ENCODE results near the gene SMIM5. TPM values are rescaled to one million over a fixed set of nuclear protein-coding genes. Genes with fewer than 3 reads are reported as not detected.

The SMIM5 gene
- polyA plus RNA-seq, 2 donors: 33.9 to 37.3 TPM

GRCh38 chr17:75670868-75671267 is 37.6 kb downstream of the SMIM5 start:
- Histone ChIP-seq H3K36me3 (ENCODE audit: control insufficient read depth in 2 of 2, insufficient read depth in 2 of 2, low read length in 1 of 2) (peaks cover 5 to 7% of the 10 kb centered on the region in 2 donors), H3K27me3 (ENCODE audit: control insufficient read depth in 1 of 2, insufficient read depth in 2 of 2, low read length in 2 of 2) (no peaks in the 10 kb centered on the region), H3K4me1 (ENCODE audit: control insufficient read depth in 2 of 2, insufficient read depth in 2 of 2, low read length in 1 of 2) (peaks cover 0 to 5% of the 10 kb centered on the region in 2 donors), H3K27ac (ENCODE audit: low read depth in 2 of 2, low read length in 1 of 2) (no peak overlapping the region), H3K4me3 (ENCODE audit: low read depth in 1 of 2, low read length in 2 of 2) (no peak overlapping the region), H3K9me3 (ENCODE audit: control insufficient read depth in 2 of 2, insufficient read depth in 1 of 2, low read depth in 1 of 2, low read length in 1 of 2) (no peaks in the 10 kb centered on the region)
- 80 to 83% methylated on average over 5 of the region's 5 CpGs for WGBS, 2 donors

- Histone ChIP-seq H3K4me1 (ENCODE audit: control insufficient read depth in 2 of 2, insufficient read depth in 2 of 2, low read length in 1 of 2) (no peaks in the 10 kb centered on the region), H3K36me3 (ENCODE audit: control insufficient read depth in 2 of 2, insufficient read depth in 2 of 2, low read length in 1 of 2) (peaks cover 5 to 7% of the 10 kb centered on the region in 2 donors), H3K27me3 (ENCODE audit: control insufficient read depth in 1 of 2, insufficient read depth in 2 of 2, low read length in 2 of 2) (no peaks in the 10 kb centered on the region), H3K27ac (ENCODE audit: low read depth in 2 of 2, low read length in 1 of 2) (no peak overlapping the region), H3K4me3 (ENCODE audit: low read depth in 1 of 2, low read length in 2 of 2) (no peak overlapping the region), H3K9me3 (ENCODE audit: control insufficient read depth in 2 of 2, insufficient read depth in 1 of 2, low read depth in 1 of 2, low read length in 1 of 2) (no peaks in the 10 kb centered on the region)
- 94 to 96% methylated on average over 5 of the region's 5 CpGs for WGBS, 2 donors
Measured at GRCh38 chr17:75672011-75672410, 38.8 kb downstream of the SMIM5 start.

- Histone ChIP-seq H3K36me3 (ENCODE audit: control insufficient read depth in 2 of 2, insufficient read depth in 2 of 2, low read length in 1 of 2) (peaks cover 5 to 9% of the 10 kb centered on the region in 2 donors), H3K27me3 (ENCODE audit: control insufficient read depth in 1 of 2, insufficient read depth in 2 of 2, low read length in 2 of 2) (no peaks in the 10 kb centered on the region), H3K9me3 (ENCODE audit: control insufficient read depth in 2 of 2, insufficient read depth in 1 of 2, low read depth in 1 of 2, low read length in 1 of 2) (no peaks in the 10 kb centered on the region), H3K4me1 (ENCODE audit: control insufficient read depth in 2 of 2, insufficient read depth in 2 of 2, low read length in 1 of 2) (no peaks in the 10 kb centered on the region), H3K27ac (ENCODE audit: low read depth in 2 of 2, low read length in 1 of 2) (no peak overlapping the region), H3K4me3 (ENCODE audit: low read depth in 1 of 2, low read length in 2 of 2) (no peak overlapping the region)
- WGBS, 2 donors: 83 to 84% methylated on average over 4 of the region's 4 CpGs
Measured at GRCh38 chr17:75673487-75673886, 40.3 kb downstream of the SMIM5 start.

GRCh38 chr17:75676461-75676860 is 43.2 kb downstream of the SMIM5 start:
- Histone ChIP-seq H3K36me3 (ENCODE audit: control insufficient read depth in 2 of 2, insufficient read depth in 2 of 2, low read length in 1 of 2) (peaks cover 3 to 11% of the 10 kb centered on the region in 2 donors), H3K4me1 (ENCODE audit: control insufficient read depth in 2 of 2, insufficient read depth in 2 of 2, low read length in 1 of 2) (peaks cover 0 to 2% of the 10 kb centered on the region in 2 donors), H3K27me3 (ENCODE audit: control insufficient read depth in 1 of 2, insufficient read depth in 2 of 2, low read length in 2 of 2) (no peaks in the 10 kb centered on the region), H3K9me3 (ENCODE audit: control insufficient read depth in 2 of 2, insufficient read depth in 1 of 2, low read depth in 1 of 2, low read length in 1 of 2) (no peaks in the 10 kb centered on the region), H3K4me3 (ENCODE audit: low read depth in 1 of 2, low read length in 2 of 2) (no peak overlapping the region), H3K27ac (ENCODE audit: low read depth in 2 of 2, low read length in 1 of 2) (no peak overlapping the region)
- WGBS, 2 donors: 68 to 69% methylated on average over 3 of the region's 3 CpGs

GRCh38 chr17:75679706-75680211 is 46.5 kb downstream of the SMIM5 start:
- H3K36me3 ChIP-seq (ENCODE audit: control insufficient read depth in 2 of 2, insufficient read depth in 2 of 2, low read length in 1 of 2): peaks cover 3 to 4% of the 10 kb centered on the region in 2 donors
- H3K4me3 ChIP-seq (ENCODE audit: low read depth in 1 of 2, low read length in 2 of 2): no peak overlapping the region
- H3K4me1 ChIP-seq (ENCODE audit: control insufficient read depth in 2 of 2, insufficient read depth in 2 of 2, low read length in 1 of 2): peaks cover 4 to 10% of the 10 kb centered on the region in 2 donors
- H3K27ac ChIP-seq (ENCODE audit: low read depth in 2 of 2, low read length in 1 of 2): peak overlapping the region; percentile 20 to 59
- 41 to 48% methylated on average over 11 of the region's 11 CpGs for WGBS, 2 donors
- H3K9me3 ChIP-seq (ENCODE audit: control insufficient read depth in 2 of 2, insufficient read depth in 1 of 2, low read depth in 1 of 2, low read length in 1 of 2): no peaks in the 10 kb centered on the region
- H3K27me3 ChIP-seq (ENCODE audit: control insufficient read depth in 1 of 2, insufficient read depth in 2 of 2, low read length in 2 of 2): no peaks in the 10 kb centered on the region

- H3K36me3 ChIP-seq (ENCODE audit: control insufficient read depth in 2 of 2, insufficient read depth in 2 of 2, low read length in 1 of 2): peaks cover 4 to 8% of the 10 kb centered on the region in 2 donors
- H3K27me3 ChIP-seq (ENCODE audit: control insufficient read depth in 1 of 2, insufficient read depth in 2 of 2, low read length in 2 of 2): no peaks in the 10 kb centered on the region
- no peaks in the 10 kb centered on the region for H3K9me3 ChIP-seq (ENCODE audit: control insufficient read depth in 2 of 2, insufficient read depth in 1 of 2, low read depth in 1 of 2, low read length in 1 of 2)
- H3K27ac ChIP-seq (ENCODE audit: low read depth in 2 of 2, low read length in 1 of 2): peak overlapping the region in 1 of 2 donors; percentile 34
- H3K4me1 ChIP-seq (ENCODE audit: control insufficient read depth in 2 of 2, insufficient read depth in 2 of 2, low read length in 1 of 2): peaks cover 4 to 13% of the 10 kb centered on the region in 2 donors
- WGBS, 2 donors: 80 to 82% methylated on average over 10 of the region's 10 CpGs
- no peak overlapping the region for H3K4me3 ChIP-seq (ENCODE audit: low read depth in 1 of 2, low read length in 2 of 2)
Measured at GRCh38 chr17:75680431-75680830, 47.2 kb downstream of the SMIM5 start.

- Histone ChIP-seq H3K36me3 (ENCODE audit: control insufficient read depth in 2 of 2, insufficient read depth in 2 of 2, low read length in 1 of 2) (peaks cover 4 to 8% of the 10 kb centered on the region in 2 donors), H3K27me3 (ENCODE audit: control insufficient read depth in 1 of 2, insufficient read depth in 2 of 2, low read length in 2 of 2) (no peaks in the 10 kb centered on the region), H3K27ac (ENCODE audit: low read depth in 2 of 2, low read length in 1 of 2) (no peak overlapping the region), H3K9me3 (ENCODE audit: control insufficient read depth in 2 of 2, insufficient read depth in 1 of 2, low read depth in 1 of 2, low read length in 1 of 2) (no peaks in the 10 kb centered on the region), H3K4me3 (ENCODE audit: low read depth in 1 of 2, low read length in 2 of 2) (no peak overlapping the region), H3K4me1 (ENCODE audit: control insufficient read depth in 2 of 2, insufficient read depth in 2 of 2, low read length in 1 of 2) (peaks cover 4 to 13% of the 10 kb centered on the region in 2 donors)
- 50 to 64% methylated on average over 3 of the region's 3 CpGs for WGBS, 2 donors
Measured at GRCh38 chr17:75681289-75681688, 48.1 kb downstream of the SMIM5 start.

- 52 to 62% methylated on average over 4 of the region's 4 CpGs for WGBS, 2 donors
- Histone ChIP-seq H3K9me3 (ENCODE audit: control insufficient read depth in 2 of 2, insufficient read depth in 1 of 2, low read depth in 1 of 2, low read length in 1 of 2) (no peaks in the 10 kb centered on the region), H3K4me1 (ENCODE audit: control insufficient read depth in 2 of 2, insufficient read depth in 2 of 2, low read length in 1 of 2) (peaks cover 4 to 24% of the 10 kb centered on the region in 2 donors), H3K27me3 (ENCODE audit: control insufficient read depth in 1 of 2, insufficient read depth in 2 of 2, low read length in 2 of 2) (no peaks in the 10 kb centered on the region), H3K36me3 (ENCODE audit: control insufficient read depth in 2 of 2, insufficient read depth in 2 of 2, low read length in 1 of 2) (peaks cover under 1 to 8% of the 10 kb centered on the region in 2 donors), H3K27ac (ENCODE audit: low read depth in 2 of 2, low read length in 1 of 2) (peak overlapping the region; percentile 67 to 73), H3K4me3 (ENCODE audit: low read depth in 1 of 2, low read length in 2 of 2) (no peak overlapping the region)
Measured at GRCh38 chr17:75683583-75683982, 50.3 kb downstream of the SMIM5 start.

- Histone ChIP-seq H3K27me3 (ENCODE audit: control insufficient read depth in 1 of 2, insufficient read depth in 2 of 2, low read length in 2 of 2) (no peaks in the 10 kb centered on the region), H3K4me3 (ENCODE audit: low read depth in 1 of 2, low read length in 2 of 2) (no peak overlapping the region), H3K9me3 (ENCODE audit: control insufficient read depth in 2 of 2, insufficient read depth in 1 of 2, low read depth in 1 of 2, low read length in 1 of 2) (no peaks in the 10 kb centered on the region), H3K36me3 (ENCODE audit: control insufficient read depth in 2 of 2, insufficient read depth in 2 of 2, low read length in 1 of 2) (peaks cover 0 to 8% of the 10 kb centered on the region in 2 donors), H3K27ac (ENCODE audit: low read depth in 2 of 2, low read length in 1 of 2) (peak overlapping the region; percentile 82 to 85), H3K4me1 (ENCODE audit: control insufficient read depth in 2 of 2, insufficient read depth in 2 of 2, low read length in 1 of 2) (peaks cover 4 to 27% of the 10 kb centered on the region in 2 donors)
- WGBS, 2 donors: 83 to 92% methylated on average over 5 of the region's 5 CpGs
Measured at GRCh38 chr17:75684249-75684648, 51.0 kb downstream of the SMIM5 start.

- Histone ChIP-seq H3K27me3 (ENCODE audit: control insufficient read depth in 1 of 2, insufficient read depth in 2 of 2, low read length in 2 of 2) (no peaks in the 10 kb centered on the region), H3K4me3 (ENCODE audit: low read depth in 1 of 2, low read length in 2 of 2) (no peak overlapping the region), H3K36me3 (ENCODE audit: control insufficient read depth in 2 of 2, insufficient read depth in 2 of 2, low read length in 1 of 2) (peaks cover 0 to 8% of the 10 kb centered on the region in 2 donors), H3K4me1 (ENCODE audit: control insufficient read depth in 2 of 2, insufficient read depth in 2 of 2, low read length in 1 of 2) (peaks cover 4 to 27% of the 10 kb centered on the region in 2 donors), H3K9me3 (ENCODE audit: control insufficient read depth in 2 of 2, insufficient read depth in 1 of 2, low read depth in 1 of 2, low read length in 1 of 2) (no peaks in the 10 kb centered on the region), H3K27ac (ENCODE audit: low read depth in 2 of 2, low read length in 1 of 2) (peak overlapping the region; percentile 82 to 85)
- 44 to 54% methylated on average over 7 of the region's 7 CpGs for WGBS, 2 donors
Measured at GRCh38 chr17:75684924-75685323, 51.7 kb downstream of the SMIM5 start.
